ENCODE data around the gene RASSF5.
A peak's percentile ranks its signal among the peaks of the same experiment; 100 is the strongest.

RASSF5 gene

GRCh38 chr1:206583707-206584648 is 76.6 kb downstream of the RASSF5 start:
- peak; percentile 75 to 91 (median 81) for DNase-seq (ENCODE audit: low read depth in 2 of 3, low spot score in 1 of 3)

DNA sequence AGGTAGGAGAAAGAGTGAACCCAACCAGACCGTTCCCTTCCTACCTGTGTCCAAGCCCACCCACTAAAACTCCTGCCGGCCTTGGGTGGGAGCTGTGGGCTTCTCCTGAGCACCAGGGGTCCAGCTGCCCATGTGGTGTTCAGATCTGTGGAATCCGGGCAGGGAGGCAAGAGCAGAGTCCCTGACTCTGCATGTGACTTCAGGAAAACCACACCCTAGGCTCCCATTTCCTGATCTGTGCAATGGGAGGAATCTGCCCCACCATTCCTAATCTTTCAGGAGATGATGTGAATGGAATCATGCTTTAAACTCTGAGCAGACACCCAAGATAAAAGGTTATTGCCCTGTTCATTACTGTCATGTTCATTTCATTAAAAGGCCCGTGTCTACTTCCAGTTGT is 77.4 kb downstream of the RASSF5 start:
- DNase-seq (ENCODE audit: low read depth in 2 of 3, low spot score in 1 of 3): no peak

- DNase-seq (ENCODE audit: low read depth in 2 of 3, low spot score in 1 of 3): no peak
Observed at GRCh38 chr1:206586501-206587445, 79.4 kb downstream of the RASSF5 start.

GRCh38 chr1:206587904-206588303 is 80.6 kb downstream of the RASSF5 start:
- DNase-seq (ENCODE audit: low read depth in 2 of 3, low spot score in 1 of 3): no peak

DNA sequence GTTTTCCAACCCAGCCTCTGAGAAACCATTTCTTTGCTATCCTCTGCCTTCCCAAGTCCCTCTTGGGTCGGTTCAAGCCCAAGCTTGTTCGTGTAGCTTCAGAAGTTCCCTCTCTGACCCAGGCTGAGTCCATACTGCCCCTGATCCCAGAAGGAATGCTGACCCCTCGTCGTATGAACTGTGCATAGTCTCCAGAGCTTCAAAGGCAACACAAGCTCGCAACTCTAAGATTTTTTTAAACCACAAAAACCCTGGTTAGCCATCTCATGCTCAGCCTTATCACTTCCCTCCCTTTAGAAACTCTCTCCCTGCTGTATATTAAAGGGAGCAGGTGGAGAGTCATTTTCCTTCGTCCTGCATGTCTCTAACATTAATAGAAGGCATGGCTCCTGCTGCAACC is 81.2 kb downstream of the RASSF5 start:
- no peak for DNase-seq (ENCODE audit: low read depth in 2 of 3, low spot score in 1 of 3)

DNA sequence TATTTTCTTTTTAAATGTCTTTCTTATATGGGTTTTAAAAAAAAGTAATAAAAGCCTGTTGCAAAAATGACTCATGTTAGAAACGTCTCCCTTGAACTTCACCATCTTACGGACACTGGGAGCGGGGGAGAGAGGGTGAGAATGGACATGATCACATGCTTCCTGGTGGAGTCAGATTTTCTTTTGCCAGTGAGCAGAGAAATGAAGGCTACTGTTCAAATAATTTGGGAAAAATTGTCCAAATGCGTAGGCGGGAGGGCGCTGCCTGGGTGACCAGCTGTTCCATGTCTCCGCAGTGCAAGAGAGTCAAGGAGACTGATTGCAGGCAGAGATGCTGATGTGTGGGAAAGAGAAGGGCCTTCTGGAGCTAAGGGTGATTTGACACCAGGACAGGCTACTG is 81.9 kb downstream of the RASSF5 start:
- DNase-seq (ENCODE audit: low read depth in 2 of 3, low spot score in 1 of 3): no peak

DNA sequence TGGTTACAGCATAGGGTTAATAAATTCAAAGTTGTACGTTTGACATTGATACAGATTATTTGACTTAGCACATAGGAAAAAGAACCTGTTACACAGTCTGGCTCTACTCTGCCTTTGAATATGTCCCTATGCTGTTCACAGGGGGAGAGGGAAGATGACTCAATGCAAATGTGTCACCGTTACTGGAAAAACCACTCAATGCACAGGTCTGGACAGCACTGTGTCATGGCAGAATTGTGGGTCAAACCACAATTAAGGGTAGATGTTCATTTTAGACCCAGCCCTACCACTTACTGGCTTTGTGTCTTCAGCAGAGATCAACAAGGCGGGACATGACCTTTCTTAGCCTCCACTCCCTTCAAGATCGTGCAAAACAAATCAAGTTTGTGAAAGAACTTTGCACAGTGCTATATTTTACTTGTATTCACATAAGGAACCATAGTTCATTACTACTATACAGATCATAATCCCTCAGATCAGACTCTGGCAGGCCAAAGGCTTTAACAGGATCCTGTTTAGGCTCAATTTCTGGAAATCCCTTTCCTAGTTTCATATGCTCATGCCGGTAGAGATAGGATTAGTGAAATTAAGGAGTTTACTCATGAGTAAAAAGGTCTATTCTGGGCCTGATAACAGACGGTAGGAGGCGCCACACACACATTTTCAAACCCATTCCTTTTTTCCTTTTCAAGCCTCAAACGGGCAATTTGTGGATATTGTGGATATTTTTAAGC is 82.9 kb downstream of the RASSF5 start:
- peak; percentile 45 to 73 (median 67) for DNase-seq (ENCODE audit: low read depth in 2 of 3, low spot score in 1 of 3)

- no peak for DNase-seq (ENCODE audit: low read depth in 2 of 3, low spot score in 1 of 3)
Observed at GRCh38 chr1:206591226-206591625, 83.9 kb downstream of the RASSF5 start.

DNA sequence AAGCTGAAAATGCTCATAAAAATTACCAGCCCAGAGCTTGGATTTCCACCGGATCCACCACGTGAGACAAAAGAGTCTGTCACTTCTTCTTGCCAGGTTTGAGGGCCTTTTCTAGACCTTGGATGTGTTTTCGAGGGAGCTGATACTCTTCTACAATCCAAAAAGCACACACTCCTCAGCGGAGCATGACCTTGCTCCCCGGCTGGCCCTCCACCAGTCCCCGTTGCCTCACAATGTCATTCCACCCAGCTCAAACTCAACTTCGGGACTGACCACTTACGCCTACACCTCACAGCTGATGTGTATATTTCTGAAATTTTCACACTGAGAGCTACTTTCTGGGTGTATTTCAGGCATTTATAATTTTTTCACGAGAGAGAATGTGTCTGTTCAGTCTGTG is 84.4 kb downstream of the RASSF5 start:
- no peak for DNase-seq (ENCODE audit: low read depth in 2 of 3, low spot score in 1 of 3)

GRCh38 chr1:206593351-206593925 is 86.1 kb downstream of the RASSF5 start:
- no peak for DNase-seq (ENCODE audit: low read depth in 2 of 3, low spot score in 1 of 3)

- DNase-seq (ENCODE audit: low read depth in 2 of 3, low spot score in 1 of 3): no peak
Observed at GRCh38 chr1:206595581-206596318, 88.4 kb downstream of the RASSF5 start.

GRCh38 chr1:206596319-206596666 is 89.0 kb downstream of the RASSF5 start:
- no peak for DNase-seq (ENCODE audit: low read depth in 2 of 3, low spot score in 1 of 3)

- no peak for DNase-seq (ENCODE audit: low read depth in 2 of 3, low spot score in 1 of 3)
Observed at GRCh38 chr1:206600527-206600926, 93.2 kb downstream of the RASSF5 start.

- no peak for DNase-seq (ENCODE audit: low read depth in 2 of 3, low spot score in 1 of 3)
Observed at GRCh38 chr1:206604861-206605260, 97.5 kb downstream of the RASSF5 start.

DNA sequence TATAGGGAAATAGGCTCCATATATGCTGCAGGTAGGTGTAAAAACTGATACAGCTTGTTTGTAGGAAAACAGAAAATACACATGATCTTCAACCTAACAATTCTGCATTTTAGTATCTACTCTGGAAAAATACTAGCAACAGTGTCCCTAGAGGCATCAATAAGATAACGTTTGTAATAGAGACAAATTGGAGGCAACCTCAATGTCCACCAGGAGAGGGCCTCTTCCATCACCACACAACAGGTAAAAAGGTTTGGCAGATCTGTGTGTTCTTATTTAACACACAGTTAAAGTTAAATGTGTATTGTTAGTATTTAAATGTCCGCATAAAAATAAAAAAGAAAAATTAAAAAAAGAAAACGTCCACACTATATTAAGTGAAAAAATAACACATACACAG is 99.5 kb downstream of the RASSF5 start:
- no peak for DNase-seq (ENCODE audit: low read depth in 2 of 3, low spot score in 1 of 3)

GRCh38 chr1:206608108-206608698 is 100.9 kb downstream of the RASSF5 start:
- peak; percentile 36 to 64 (median 55) for DNase-seq (ENCODE audit: low read depth in 2 of 3, low spot score in 1 of 3)

DNA sequence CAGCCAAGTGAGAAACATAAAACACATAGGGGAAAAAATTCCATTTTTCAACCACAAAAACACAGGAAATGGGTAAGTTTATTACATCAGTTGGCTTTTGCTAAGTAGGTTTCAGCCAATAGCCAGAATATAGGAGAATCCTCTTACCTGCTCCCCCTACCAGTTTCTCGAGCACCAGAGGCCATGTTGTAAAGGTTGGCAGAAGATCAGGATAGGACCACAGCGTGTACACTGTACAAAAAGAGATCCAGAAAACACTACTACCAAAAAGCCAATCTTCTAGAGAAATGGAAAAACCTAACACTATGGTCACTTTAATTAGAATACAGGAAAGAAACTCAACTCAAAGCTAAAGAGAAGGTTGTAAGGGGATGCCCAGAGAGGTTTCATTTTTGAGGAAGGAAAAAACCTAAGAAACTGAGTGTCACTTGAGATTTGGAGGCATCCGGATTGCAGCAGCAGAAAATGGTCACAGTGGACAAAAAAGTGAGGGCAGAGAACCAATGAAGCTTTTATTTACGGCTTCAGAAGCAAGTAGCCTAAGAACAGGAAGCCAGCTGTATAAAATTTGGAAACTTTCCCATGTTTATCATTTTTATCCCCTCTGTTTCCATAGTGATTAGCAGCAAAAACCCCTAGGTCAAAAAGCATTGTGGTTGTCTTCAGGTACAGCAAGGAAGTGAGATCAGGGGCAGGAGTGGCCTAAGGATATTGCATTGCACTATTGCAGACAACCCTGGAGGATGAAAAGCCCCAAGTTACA is 102.1 kb downstream of the RASSF5 start:
- no peak for DNase-seq (ENCODE audit: low read depth in 2 of 3, low spot score in 1 of 3)

DNA sequence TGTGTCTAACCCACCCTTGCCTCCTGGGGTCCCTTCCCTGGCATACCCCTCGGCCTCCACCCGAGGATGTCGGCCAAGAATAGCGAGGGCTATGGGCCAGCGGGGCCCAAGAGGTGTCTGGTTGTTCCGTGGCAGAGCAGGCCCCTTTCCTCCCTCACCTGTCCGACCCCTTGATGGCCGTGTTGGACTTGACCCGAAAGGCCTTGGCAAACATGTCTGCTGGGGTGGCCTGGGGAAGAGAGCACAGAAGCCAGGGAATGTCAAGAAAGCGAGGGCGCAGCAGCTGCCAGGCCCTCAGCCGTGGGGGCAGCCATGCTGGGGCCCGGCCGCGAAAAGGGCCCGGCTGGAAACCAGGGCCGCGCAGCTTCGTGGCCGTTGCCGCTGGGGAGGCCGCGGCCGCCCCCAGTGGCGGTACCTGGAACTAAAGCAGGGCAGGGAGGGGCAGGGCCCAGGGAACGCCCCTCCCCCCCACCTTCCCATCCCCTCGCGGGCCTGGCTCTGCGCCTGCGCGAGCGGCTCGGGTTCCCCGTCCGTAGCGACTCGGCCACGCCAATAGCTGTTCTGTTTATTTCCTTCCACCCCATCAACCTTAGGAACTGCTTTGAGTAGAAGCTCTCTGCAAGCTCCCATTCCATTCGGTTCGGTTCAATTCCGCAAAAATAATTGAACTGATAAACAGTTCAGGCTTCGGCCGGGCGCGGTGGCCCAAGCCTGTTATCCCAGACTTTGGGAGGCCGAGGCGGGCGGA is 105.0 kb downstream of the RASSF5 start, which contains the start of gene EIF2D:
Gene EIF2D (minus strand): TSS at position 337 of the 748 bp plus-strand sequence. CDS start 123 bp downstream, at position 214.
- peak; percentile 91 to 96 (median 92) for DNase-seq (ENCODE audit: low read depth in 2 of 3, low spot score in 1 of 3)
